Activated CD4-positive, alpha-beta memory T cell treated with anti-CD3 and anti-CD28 coated beads for 36 hours (primary cell): ENCODE measurements around the gene ZNF384. TPM values are rescaled to one million over a fixed set of nuclear protein-coding genes. Genes with fewer than 3 reads are reported as not detected.

Experiments used
- CTCF ChIA-PET: fragments of 350-600 bp; sonication (Branson Sonifier 250); formaldehyde crosslinking; loops from one replicate; lab custom pipeline; 2021; ENCODE audit warnings: antibody characterized with exemption, inconsistent platforms; lab: Charles Lee
- POLR2A ChIA-PET: fragments of 350-600 bp; sonication (Branson Sonifier 250); formaldehyde crosslinking; loops from one replicate; lab custom pipeline; 2021; ENCODE audit warnings: antibody characterized with exemption; lab: Charles Lee
- DNase-seq: peaks from one replicate; pipeline ENCODE4 v3.0.0-alpha.2; 2020
- H3K27ac Mint-ChIP-seq: one replicate; pipeline ENCODE4 v1.8.0; 2021; ENCODE audit warnings: mixed read lengths
- H3K27me3 Mint-ChIP-seq: one replicate; pipeline ENCODE4 v1.8.0; 2021; ENCODE audit warnings: mixed read lengths
- H3K36me3 Mint-ChIP-seq: one replicate; pipeline ENCODE4 v1.8.0; 2021; ENCODE audit warnings: mixed read lengths
- H3K4me1 Mint-ChIP-seq: one replicate; pipeline ENCODE4 v1.8.0; 2021; ENCODE audit warnings: low read depth, mixed read lengths
- H3K4me3 Mint-ChIP-seq: one replicate; pipeline ENCODE4 v1.8.0; 2021; ENCODE audit warnings: mild to moderate bottlenecking, mixed read lengths
- H3K9me3 Mint-ChIP-seq: one replicate; pipeline ENCODE4 v1.8.0; 2021; ENCODE audit warnings: mixed read lengths
- intact Hi-C: fragments of 100-400 bp; cut with micrococcal nuclease; formaldehyde crosslinking; loops from one replicate; pipeline ENCODE4 v1.15.1; 2023
- total RNA-seq, 2 experiments: library from RNA; stranded (reverse); gene quantifications; one replicate each; pipeline ENCODE4 v1.2.3, GENCODE V29; 2021

The ZNF384 gene
- total RNA-seq, 2 experiments from 2014 or later: 55.3 to 56.3 TPM

DNA sequence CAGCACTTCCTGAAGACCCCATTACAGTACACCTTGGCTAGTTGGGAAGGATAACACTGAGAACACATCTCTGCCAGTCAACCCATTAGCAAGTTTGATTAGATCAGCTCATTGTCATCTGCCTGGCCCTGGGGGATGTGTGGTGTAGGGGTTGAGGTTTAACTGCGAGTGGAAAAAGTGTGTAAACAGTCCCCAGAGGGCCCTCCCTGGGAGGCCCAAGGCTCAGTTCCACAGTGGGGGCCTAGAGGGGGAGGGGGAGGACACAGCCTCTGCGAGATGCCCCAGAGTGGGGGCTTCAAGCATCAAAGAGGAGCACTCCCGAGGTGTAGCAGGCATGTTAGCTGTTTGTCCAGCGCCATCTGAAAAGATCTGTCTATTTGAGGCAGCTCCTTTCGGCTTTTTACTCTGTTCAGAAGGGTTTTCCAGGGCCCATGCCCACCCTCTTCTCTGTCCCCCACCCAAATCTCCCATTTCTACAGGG is 53.8 kb downstream of the ZNF384 start:
- peaks cover 2% of the 10 kb centered on the region for H3K36me3 Mint-ChIP-seq
- H3K9me3 Mint-ChIP-seq: no peaks in the 10 kb centered on the region
- CTCF ChIA-PET: interaction anchor here (0.7 to 1.2 kb wide), 2 partner anchors 15 to 145 kb away, joined by 3 to 6 read pairs; no protein-coding TSS in a partner anchor
- H3K27me3 Mint-ChIP-seq: no peaks in the 10 kb centered on the region
- H3K4me1 Mint-ChIP-seq: peaks cover 44% of the 10 kb centered on the region
- POLR2A ChIA-PET: interaction anchor here (0.6 to 1.5 kb wide), 3 partner anchors 14 to 117 kb away, joined by 3 to 5 read pairs (median 4); partner anchors contain the start of gene MLF2
- intact Hi-C loops: no loop called here
- H3K27ac Mint-ChIP-seq: peak overlapping the region; percentile 82
- DNase-seq: peak; percentile 76
- peak overlapping the region; percentile 65 for H3K4me3 Mint-ChIP-seq

DNA sequence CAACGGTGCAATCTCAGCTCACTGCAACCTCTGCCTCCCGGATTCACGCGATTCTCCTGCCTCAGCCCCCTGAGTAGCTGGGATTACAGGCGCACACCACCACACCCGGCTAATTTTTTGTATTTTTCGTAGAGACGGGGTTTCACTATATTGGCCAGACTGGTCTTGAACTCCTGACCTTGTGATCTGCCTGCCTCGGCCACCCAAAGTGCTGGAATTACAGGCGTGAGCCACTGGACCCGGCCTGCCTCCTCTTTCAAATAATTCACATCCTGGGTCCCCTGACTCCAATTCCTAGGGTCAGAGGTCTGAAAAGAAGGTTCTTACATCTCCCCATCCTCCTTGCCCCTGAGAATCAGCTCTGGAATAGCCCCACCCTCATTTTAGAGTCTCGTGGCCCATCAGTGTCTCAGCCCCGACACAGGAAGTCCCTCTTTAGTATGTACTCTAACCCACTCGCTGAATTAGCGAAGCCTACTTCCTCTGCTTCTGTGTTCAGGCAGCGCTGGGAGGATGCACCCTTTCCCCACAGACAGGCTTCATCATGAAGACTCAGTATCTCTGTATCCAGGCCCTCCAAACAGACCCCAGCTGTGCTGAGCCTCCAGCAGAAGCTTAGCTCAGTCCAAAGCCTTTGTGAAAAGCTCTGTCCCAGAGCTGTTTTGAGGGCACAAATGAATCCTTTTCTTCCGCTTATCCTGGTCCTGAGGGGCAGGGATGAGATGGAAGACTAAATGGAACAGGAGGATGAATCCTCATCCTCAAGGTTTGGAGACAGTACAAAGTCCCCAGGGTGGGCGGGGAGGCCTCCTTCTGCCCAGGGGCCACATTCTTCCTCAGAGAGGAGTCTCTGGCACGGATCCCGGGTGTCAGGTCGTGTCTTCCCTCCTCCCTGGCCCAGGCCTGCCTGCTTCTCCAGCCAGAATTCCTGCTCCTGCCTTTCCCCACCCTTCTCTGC is 56.9 kb downstream of the ZNF384 start:
- peaks cover 53% of the 10 kb centered on the region for H3K4me1 Mint-ChIP-seq
- H3K9me3 Mint-ChIP-seq: no peaks in the 10 kb centered on the region
- ChIA-PET POLR2A (interaction anchor here (0.6 to 1.2 kb wide), 3 partner anchors 24 to 146 kb away, joined by 3 read pairs; no protein-coding TSS in a partner anchor), CTCF (interaction anchor here (0.6 to 3.9 kb wide), 7 partner anchors 11 to 220 kb away, joined by 3 to 17 read pairs (median 4); partner anchors contain the start of genes USP5 and ZNF384)
- peaks cover 2% of the 10 kb centered on the region for H3K36me3 Mint-ChIP-seq
- no peaks in the 10 kb centered on the region for H3K27me3 Mint-ChIP-seq
- peak overlapping the region; percentile 73 for H3K4me3 Mint-ChIP-seq
- H3K27ac Mint-ChIP-seq: peak overlapping the region; percentile 91
- peak; percentile 69 for DNase-seq
- intact Hi-C loops: loop anchor here (2.0 kb wide), 2 partner anchors 16 to 30 kb away; partner anchors contain the start of gene ING4

DNA sequence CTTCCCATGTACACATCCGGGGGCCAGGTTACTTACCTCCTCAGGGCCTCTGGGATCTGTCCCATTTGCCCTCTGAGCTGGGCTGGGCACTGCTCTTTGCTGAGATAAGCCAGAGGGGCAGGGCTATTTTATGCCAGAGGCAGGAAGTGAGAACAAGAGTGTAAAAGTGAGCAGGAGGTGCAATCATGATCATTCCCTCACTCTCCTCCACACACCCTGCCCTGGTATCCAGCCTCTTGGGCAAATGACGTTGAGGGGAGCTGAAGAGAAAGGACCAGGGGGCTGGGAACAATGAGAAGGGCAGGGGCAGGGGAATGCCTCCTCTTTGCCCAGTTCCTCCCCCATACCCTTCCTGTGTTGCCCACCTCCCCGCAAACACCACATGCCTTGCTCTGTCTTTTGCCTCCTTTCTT is 57.6 kb downstream of the ZNF384 start:
- intact Hi-C loops: no loop called here

DNA sequence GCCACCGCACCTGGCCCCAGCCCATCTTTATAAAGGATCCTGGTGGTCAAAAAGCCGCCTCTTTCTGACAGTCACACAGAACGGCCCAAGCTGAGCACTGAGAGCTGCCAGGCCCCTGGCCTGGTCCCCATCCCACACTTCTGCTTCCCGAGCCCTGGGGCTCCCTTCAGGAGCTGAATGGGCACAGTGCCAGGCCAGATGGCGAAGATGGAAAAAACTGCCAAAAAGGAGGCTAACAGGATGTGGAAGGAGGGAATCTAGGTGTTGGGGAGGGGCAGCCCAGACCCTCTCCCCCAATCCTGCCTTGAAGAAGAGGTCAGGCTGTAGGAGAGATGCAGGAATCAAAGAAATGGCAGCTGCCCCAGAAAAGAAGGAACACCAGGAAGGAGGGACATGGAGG is 58.4 kb downstream of the ZNF384 start:
- peak overlapping the region; percentile 91 for H3K27ac Mint-ChIP-seq
- DNase-seq: no peak
- peaks cover 57% of the 10 kb centered on the region for H3K4me1 Mint-ChIP-seq
- peak overlapping the region; percentile 73 for H3K4me3 Mint-ChIP-seq
- intact Hi-C loops: no loop called here
- no peaks in the 10 kb centered on the region for H3K27me3 Mint-ChIP-seq
- no peaks in the 10 kb centered on the region for H3K9me3 Mint-ChIP-seq
- ChIA-PET CTCF (interaction anchor here (1.8 to 3.9 kb wide), 3 partner anchors 10 to 54 kb away, joined by 4 to 17 read pairs (median 4); no protein-coding TSS in a partner anchor), POLR2A (no interaction called here)
- no peaks in the 10 kb centered on the region for H3K36me3 Mint-ChIP-seq

More for the DNA sequence above, 57.6 kb downstream of the ZNF384 start:
- H3K36me3 Mint-ChIP-seq: peaks cover 2% of the 10 kb centered on the region
- no peaks in the 10 kb centered on the region for H3K27me3 Mint-ChIP-seq
- H3K9me3 Mint-ChIP-seq: no peaks in the 10 kb centered on the region
- DNase-seq: peak; percentile 43
- ChIA-PET CTCF (interaction anchor here (0.6 to 3.9 kb wide), 9 partner anchors 11 to 220 kb away, joined by 3 to 17 read pairs (median 4); partner anchors contain the start of genes USP5 and ZNF384), POLR2A (interaction anchor here (0.8 to 1.2 kb wide), 2 partner anchors 23 to 58 kb away, joined by 3 read pairs; no protein-coding TSS in a partner anchor)
- peaks cover 60% of the 10 kb centered on the region for H3K4me1 Mint-ChIP-seq
- peak overlapping the region; percentile 91 for H3K27ac Mint-ChIP-seq
- H3K4me3 Mint-ChIP-seq: peak overlapping the region; percentile 73

DNA sequence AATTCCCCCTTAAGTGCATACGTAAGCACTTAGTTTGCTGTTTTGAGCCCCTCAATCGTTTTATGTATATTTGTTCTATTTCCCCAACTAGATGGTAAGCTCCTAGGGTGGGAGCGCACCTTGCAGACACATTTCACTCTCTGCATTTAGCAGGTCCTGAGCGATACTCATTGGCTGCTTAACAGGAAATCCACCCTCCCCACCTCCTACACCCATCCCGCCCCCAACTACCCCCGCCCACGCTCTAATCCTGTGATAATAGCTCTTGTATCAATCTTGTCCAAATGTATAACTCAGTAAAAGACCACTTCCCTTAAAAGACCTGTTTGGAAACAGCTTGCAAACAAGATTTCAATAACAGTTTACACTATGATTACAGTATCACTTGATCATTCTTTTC is 61.6 kb downstream of the ZNF384 start:
- Mint-ChIP-seq H3K36me3 (no peaks in the 10 kb centered on the region), H3K4me3 (peak overlapping the region; percentile 78), H3K27ac (peak overlapping the region; percentile 82), H3K9me3 (no peaks in the 10 kb centered on the region), H3K27me3 (no peaks in the 10 kb centered on the region), H3K4me1 (peaks cover 41% of the 10 kb centered on the region)
- ChIA-PET POLR2A (no interaction called here), CTCF (interaction anchor here (0.6 to 1.2 kb wide), 3 partner anchors 9 to 57 kb away, joined by 3 to 5 read pairs (median 3); no protein-coding TSS in a partner anchor)
- DNase-seq: peak; percentile 60
- intact Hi-C loops: loop anchor here (2.0 kb wide), 1 partner anchor 19 kb away; no protein-coding TSS in a partner anchor

DNA sequence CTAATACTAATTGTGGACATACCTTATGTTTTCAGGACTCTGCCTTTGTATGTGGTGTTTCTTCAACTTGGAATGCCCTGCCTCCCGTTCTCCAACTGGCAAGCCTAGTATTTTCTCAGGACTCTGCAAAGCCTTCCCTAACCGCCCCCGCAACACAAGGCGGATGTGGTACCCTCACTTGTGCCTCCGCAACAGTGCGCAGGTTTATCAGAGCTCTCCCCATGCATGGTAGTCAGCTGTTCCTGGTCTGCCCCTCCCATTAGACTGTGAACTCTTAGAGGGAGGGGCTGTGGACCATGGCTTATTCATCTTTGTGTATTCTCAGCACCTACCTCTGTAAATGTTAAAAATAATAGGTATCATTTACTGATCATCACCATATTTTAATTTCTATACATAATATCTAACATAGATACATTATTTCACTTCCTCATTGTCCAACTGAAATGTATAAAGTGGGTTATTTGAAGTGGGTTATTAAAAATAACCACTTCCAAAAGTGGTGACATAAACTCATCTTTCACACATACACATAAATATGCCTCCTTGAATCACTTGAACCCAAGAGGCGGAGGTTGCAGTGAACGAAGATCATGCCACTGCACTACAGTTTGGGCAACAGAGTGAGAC is 62.4 kb downstream of the ZNF384 start:
- intact Hi-C loops: loop anchor here (2.0 kb wide), 1 partner anchor 18 kb away; no protein-coding TSS in a partner anchor
- Mint-ChIP-seq H3K27me3 (no peaks in the 10 kb centered on the region), H3K27ac (peak overlapping the region; percentile 54), H3K9me3 (no peaks in the 10 kb centered on the region), H3K36me3 (no peaks in the 10 kb centered on the region), H3K4me1 (peaks cover 32% of the 10 kb centered on the region), H3K4me3 (no peak overlapping the region)
- DNase-seq: peak; percentile 51
- CTCF ChIA-PET: interaction anchor here (1.2 kb wide), 1 partner anchor 9 kb away, joined by 3 read pairs; no protein-coding TSS in a partner anchor
- POLR2A ChIA-PET: no interaction called here

DNA sequence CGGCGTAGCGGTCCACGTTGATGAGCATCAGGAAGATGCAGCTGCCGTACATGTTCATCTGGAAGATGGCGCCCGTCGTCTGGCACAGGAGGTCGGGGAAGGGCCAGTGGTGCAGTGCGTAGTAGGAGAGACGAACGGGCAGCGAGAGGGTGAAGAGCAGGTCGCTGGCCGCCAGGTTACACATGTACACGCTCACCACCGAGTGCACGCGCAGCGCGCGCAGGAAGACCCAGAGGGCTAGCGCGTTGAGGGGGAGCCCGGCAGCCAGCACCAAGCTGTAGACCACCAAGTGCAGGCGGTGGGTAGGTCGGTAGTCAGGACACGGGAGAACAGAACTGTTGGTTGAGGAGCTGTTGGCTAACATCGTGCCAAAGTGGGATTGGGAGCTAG is 68.3 kb downstream of the ZNF384 start:
- peaks cover 8% of the 10 kb centered on the region for H3K4me1 Mint-ChIP-seq
- intact Hi-C loops: no loop called here

DNA sequence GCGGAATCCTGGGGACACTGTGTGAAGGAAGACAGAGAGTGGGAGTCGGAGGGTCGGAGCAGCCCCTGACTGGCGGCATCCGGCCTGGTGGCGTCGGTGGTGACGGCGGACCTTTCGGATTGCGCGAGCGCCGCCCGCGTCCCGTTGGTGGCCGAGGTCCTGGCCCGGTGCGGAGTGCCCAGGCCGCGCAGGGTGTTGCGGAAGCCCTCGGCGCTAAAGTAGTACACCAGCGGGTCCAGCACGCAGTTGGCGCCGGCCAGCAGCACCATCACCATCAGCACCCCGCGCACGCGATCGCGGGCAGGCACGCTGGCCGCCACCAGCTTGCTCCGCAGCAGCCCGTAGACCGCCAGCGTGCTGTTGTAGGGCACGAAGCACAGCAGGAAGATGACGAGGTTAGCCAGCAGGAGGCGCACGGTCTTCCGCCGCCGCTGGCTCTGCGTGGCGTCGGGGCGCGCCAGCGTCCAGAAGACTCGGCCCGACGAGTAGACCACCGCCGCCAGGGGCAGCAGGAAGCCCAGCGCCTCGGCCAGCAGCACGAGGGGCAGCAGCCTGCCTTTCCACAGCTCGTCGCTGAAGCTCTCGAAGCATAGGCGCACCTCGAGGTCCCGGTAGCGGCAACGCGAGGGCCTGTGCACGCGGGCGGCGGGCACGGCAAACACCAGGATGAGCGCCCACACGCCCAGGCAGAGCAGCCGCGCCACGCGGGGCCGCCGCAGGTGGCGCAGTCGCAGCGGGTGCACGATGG is 68.9 kb downstream of the ZNF384 start:
- H3K9me3 Mint-ChIP-seq: no peaks in the 10 kb centered on the region
- peaks cover 5% of the 10 kb centered on the region for H3K36me3 Mint-ChIP-seq
- ChIA-PET CTCF (interaction anchor here (0.7 to 3.0 kb wide), 21 partner anchors 12 to 172 kb away, joined by 3 to 20 read pairs (median 3); partner anchors contain the start of genes CD4, LPAR5, MLF2 and NOP2), POLR2A (interaction anchor here (1.3 to 2.0 kb wide), 2 partner anchors 15 to 69 kb away, joined by 4 read pairs; partner anchors contain the start of genes LPAR5 and ZNF384)
- H3K27me3 Mint-ChIP-seq: no peaks in the 10 kb centered on the region
- peak overlapping the region; percentile 43 for H3K4me3 Mint-ChIP-seq
- DNase-seq: peak; percentile 68
- intact Hi-C loops: no loop called here
- H3K27ac Mint-ChIP-seq: no peak overlapping the region
- H3K4me1 Mint-ChIP-seq: peaks cover 8% of the 10 kb centered on the region

More for the DNA sequence above, 68.3 kb downstream of the ZNF384 start:
- CTCF ChIA-PET: interaction anchor here (0.8 to 3.0 kb wide), 18 partner anchors 11 to 213 kb away, joined by 3 to 20 read pairs (median 4); partner anchors contain the start of genes CD4, LPAR5, MLF2 and NOP2
- Mint-ChIP-seq H3K36me3 (peaks cover 5% of the 10 kb centered on the region), H3K9me3 (no peaks in the 10 kb centered on the region), H3K27me3 (no peaks in the 10 kb centered on the region), H3K4me3 (peak overlapping the region; percentile 43), H3K27ac (no peak overlapping the region)
- POLR2A ChIA-PET: interaction anchor here (0.8 to 2.0 kb wide), 3 partner anchors 14 to 69 kb away, joined by 3 to 4 read pairs (median 4); partner anchors contain the start of genes LPAR5 and ZNF384
- no peak for DNase-seq

DNA sequence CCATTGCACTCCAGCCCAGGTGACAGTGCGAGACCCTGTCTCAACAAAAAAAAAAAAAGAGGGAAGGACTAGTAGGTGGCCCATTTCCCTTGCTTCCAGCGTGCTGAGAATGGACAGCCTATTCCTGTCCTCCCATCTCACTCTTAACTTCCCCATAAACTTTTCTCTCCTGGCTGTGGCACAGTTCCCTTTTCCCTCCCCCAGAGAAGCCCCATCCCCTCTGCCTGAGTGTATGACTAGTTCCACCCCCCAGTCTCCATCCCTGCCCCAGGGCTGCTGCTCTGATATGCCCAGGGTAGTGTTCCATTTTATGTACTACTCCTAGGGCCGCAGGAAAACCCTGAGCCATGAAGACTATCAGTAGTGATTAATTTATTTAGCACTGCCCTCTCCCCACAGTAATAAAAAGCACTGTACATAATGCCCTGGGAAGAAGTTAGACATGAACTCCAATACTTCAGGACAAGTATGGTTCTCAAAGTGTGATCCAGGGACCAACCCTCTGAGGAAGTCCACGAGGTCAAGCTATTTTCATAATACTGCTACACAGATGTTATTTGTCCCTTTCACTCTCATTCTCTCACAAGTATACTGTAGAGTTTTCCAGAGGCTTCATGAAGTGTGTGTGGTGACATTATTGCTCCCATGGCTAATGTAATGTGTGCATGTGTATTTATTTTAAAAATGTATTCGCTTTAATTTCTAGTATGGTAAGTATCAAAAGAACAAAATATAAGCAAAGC is 70.5 kb downstream of the ZNF384 start:
- ChIA-PET CTCF (interaction anchor here (0.6 to 3.0 kb wide), 19 partner anchors 9 to 254 kb away, joined by 3 to 15 read pairs (median 3); partner anchors contain the start of genes CDCA3, COPS7A, MLF2 and SPSB2), POLR2A (no interaction called here)
- no peak overlapping the region for H3K4me3 Mint-ChIP-seq
- H3K4me1 Mint-ChIP-seq: peaks cover 10% of the 10 kb centered on the region
- H3K36me3 Mint-ChIP-seq: peaks cover 5% of the 10 kb centered on the region
- H3K27ac Mint-ChIP-seq: no peak overlapping the region
- no peaks in the 10 kb centered on the region for H3K9me3 Mint-ChIP-seq
- intact Hi-C loops: loop anchor here (5.0 kb wide), 1 partner anchor 209 kb away; the partner anchor contains the start of gene P3H3
- H3K27me3 Mint-ChIP-seq: no peaks in the 10 kb centered on the region
- no peak for DNase-seq
